ENCODE measurements around the gene USP37. TPM values are rescaled to one million over a fixed set of nuclear protein-coding genes. Genes with fewer than 3 reads are reported as not detected.

USP37 gene
- total and polyA plus RNA-seq, 2 of the 13 experiments (the other 11 are each of a cell fraction or from before 2014, with no cell fraction given): 6.5 to 30.6 TPM

DNA sequence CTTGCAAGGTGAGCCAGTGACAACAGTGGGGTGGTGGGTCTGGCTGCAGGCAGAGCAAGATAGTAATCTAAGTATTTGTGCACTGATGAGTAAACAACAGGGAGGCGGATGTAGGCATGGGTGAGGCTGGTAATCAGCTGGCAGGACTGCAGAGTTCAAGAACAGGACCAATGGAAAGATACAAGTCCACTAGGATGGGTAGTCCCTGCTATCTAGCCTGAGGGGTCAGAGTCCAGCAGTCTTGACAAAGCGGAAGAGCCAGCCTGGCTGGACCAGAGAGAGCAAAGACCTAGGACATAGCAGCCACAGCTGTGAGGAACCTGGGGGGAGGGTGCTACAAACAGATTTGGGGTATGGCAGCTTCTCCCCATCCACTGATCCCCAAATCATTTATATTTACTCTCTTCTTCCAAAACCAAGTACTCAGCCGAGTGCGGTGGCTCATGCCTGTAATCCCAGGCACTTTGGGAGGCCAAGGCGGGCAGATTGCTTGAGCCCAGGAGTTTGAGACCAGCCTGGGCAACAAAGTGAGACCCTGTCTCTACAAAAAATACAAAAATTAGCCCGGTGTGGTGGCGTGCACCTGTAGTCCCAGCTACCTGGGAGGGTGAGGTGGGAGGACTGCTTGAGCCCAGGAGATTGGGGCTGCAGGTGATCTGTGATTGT is 123.3 kb downstream of the USP37 start (continued):
- TF ChIP-seq ZSCAN21 (CRISPR knock-in tag; IDR thresholded peaks at IDR 0.05; ENCODE audit: borderline replicate concordance) (peak; percentile 87), ZSCAN20 (CRISPR knock-in tag; IDR thresholded peaks at IDR 0.05; ENCODE audit: borderline replicate concordance) (peak; percentile 10; the same call in 1 of the 2 replicates), SP1 (IDR thresholded peaks at IDR 0.05) (no peak), SP1 (CRISPR knock-in tag; IDR thresholded peaks at IDR 0.05) (no peak), ZFP1 (CRISPR knock-in tag; IDR thresholded peaks at IDR 0.05) (peak; percentile 89), ZSCAN22 (CRISPR knock-in tag; IDR thresholded peaks at IDR 0.05) (no peak), ATF7-NPFF (CRISPR knock-in tag; IDR thresholded peaks at IDR 0.05; ENCODE audit: low read depth) (peak; percentile 57; the same call in 1 of the 2 replicates), ZBTB42 (CRISPR knock-in tag; IDR thresholded peaks at IDR 0.05) (no peak; the same call in 1 of the 2 replicates), ZNF614 (CRISPR knock-in tag; IDR thresholded peaks at IDR 0.05; ENCODE audit: borderline replicate concordance) (peak; percentile 99), NFRKB (IDR thresholded peaks at IDR 0.05) (no peak), GATAD1 (CRISPR knock-in tag; IDR thresholded peaks at IDR 0.05) (peak; percentile 76)
- TF ChIP-seq, protein P1, sequence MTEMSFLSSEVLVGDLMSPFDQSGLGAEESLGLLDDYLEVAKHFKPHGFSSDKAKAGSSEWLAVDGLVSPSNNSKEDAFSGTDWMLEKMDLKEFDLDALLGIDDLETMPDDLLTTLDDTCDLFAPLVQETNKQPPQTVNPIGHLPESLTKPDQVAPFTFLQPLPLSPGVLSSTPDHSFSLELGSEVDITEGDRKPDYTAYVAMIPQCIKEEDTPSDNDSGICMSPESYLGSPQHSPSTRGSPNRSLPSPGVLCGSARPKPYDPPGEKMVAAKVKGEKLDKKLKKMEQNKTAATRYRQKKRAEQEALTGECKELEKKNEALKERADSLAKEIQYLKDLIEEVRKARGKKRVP (CRISPR knock-in tag; IDR thresholded peaks at IDR 0.05): no peak; a peak in 1 of 4 replicates
- TF ChIP-seq, protein P2, sequence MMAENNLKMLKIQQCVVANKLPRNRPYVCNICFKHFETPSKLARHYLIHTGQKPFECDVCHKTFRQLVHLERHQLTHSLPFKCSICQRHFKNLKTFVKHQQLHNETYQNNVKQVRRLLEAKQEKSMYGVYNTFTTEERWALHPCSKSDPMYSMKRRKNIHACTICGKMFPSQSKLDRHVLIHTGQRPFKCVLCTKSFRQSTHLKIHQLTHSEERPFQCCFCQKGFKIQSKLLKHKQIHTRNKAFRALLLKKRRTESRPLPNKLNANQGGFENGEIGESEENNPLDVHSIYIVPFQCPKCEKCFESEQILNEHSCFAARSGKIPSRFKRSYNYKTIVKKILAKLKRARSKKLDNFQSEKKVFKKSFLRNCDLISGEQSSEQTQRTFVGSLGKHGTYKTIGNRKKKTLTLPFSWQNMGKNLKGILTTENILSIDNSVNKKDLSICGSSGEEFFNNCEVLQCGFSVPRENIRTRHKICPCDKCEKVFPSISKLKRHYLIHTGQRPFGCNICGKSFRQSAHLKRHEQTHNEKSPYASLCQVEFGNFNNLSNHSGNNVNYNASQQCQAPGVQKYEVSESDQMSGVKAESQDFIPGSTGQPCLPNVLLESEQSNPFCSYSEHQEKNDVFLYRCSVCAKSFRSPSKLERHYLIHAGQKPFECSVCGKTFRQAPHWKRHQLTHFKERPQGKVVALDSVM (CRISPR knock-in tag; IDR thresholded peaks at IDR 0.05): peak; percentile 74; the same call in 1 of the 2 replicates
- TF ChIP-seq, protein P3, sequence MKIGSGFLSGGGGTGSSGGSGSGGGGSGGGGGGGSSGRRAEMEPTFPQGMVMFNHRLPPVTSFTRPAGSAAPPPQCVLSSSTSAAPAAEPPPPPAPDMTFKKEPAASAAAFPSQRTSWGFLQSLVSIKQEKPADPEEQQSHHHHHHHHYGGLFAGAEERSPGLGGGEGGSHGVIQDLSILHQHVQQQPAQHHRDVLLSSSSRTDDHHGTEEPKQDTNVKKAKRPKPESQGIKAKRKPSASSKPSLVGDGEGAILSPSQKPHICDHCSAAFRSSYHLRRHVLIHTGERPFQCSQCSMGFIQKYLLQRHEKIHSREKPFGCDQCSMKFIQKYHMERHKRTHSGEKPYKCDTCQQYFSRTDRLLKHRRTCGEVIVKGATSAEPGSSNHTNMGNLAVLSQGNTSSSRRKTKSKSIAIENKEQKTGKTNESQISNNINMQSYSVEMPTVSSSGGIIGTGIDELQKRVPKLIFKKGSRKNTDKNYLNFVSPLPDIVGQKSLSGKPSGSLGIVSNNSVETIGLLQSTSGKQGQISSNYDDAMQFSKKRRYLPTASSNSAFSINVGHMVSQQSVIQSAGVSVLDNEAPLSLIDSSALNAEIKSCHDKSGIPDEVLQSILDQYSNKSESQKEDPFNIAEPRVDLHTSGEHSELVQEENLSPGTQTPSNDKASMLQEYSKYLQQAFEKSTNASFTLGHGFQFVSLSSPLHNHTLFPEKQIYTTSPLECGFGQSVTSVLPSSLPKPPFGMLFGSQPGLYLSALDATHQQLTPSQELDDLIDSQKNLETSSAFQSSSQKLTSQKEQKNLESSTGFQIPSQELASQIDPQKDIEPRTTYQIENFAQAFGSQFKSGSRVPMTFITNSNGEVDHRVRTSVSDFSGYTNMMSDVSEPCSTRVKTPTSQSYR (CRISPR knock-in tag; IDR thresholded peaks at IDR 0.05; ENCODE audit: borderline replicate concordance): peak; percentile 95
- TF ChIP-seq, protein P4, sequence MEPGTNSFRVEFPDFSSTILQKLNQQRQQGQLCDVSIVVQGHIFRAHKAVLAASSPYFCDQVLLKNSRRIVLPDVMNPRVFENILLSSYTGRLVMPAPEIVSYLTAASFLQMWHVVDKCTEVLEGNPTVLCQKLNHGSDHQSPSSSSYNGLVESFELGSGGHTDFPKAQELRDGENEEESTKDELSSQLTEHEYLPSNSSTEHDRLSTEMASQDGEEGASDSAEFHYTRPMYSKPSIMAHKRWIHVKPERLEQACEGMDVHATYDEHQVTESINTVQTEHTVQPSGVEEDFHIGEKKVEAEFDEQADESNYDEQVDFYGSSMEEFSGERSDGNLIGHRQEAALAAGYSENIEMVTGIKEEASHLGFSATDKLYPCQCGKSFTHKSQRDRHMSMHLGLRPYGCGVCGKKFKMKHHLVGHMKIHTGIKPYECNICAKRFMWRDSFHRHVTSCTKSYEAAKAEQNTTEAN (CRISPR knock-in tag; conservative IDR thresholded peaks at IDR 0.05): peak; percentile 83; the same call in 1 of the 2 replicates
- TF ChIP-seq, protein P5, sequence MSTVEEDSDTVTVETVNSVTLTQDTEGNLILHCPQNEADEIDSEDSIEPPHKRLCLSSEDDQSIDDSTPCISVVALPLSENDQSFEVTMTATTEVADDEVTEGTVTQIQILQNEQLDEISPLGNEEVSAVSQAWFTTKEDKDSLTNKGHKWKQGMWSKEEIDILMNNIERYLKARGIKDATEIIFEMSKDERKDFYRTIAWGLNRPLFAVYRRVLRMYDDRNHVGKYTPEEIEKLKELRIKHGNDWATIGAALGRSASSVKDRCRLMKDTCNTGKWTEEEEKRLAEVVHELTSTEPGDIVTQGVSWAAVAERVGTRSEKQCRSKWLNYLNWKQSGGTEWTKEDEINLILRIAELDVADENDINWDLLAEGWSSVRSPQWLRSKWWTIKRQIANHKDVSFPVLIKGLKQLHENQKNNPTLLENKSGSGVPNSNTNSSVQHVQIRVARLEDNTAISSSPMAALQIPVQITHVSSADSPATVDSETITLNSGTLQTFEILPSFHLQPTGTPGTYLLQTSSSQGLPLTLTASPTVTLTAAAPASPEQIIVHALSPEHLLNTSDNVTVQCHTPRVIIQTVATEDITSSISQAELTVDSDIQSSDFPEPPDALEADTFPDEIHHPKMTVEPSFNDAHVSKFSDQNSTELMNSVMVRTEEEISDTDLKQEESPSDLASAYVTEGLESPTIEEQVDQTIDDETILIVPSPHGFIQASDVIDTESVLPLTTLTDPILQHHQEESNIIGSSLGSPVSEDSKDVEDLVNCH (CRISPR knock-in tag; IDR thresholded peaks at IDR 0.05): 0 out of 2 replicates have a peak, but pooled peaks have one; percentile 73
- TF ChIP-seq, protein P6, sequence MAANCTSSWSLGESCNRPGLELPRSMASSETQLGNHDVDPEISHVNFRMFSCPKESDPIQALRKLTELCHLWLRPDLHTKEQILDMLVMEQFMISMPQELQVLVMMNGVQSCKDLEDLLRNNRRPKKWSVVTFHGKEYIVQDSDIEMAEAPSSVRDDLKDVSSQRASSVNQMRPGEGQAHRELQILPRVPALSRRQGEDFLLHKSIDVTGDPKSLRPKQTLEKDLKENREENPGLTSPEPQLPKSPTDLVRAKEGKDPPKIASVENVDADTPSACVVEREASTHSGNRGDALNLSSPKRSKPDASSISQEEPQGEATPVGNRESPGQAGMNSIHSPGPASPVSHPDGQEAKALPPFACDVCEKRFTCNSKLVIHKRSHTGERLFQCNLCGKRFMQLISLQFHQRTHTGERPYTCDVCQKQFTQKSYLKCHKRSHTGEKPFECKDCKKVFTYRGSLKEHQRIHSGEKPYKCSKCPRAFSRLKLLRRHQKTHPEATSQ (CRISPR knock-in tag; IDR thresholded peaks at IDR 0.05; ENCODE audit: borderline replicate concordance): peak; percentile 79; the same call in 1 of the 2 replicates

Data from HepG2 (cell line).